NCI-H345 (cell line): ENCODE measurements around the gene TRIM22.
"Not testable (repeated sequence)": the region's sequence is repeated elsewhere in the genome, so short reads cannot be mapped to it uniquely, and the experiment has no call there.

Source experiments
- DNase-seq: peaks from one replicate; lab custom pipeline; 2025; lab: John Stamatoyannopoulos, UW

TRIM22 gene

GRCh38 chr11:5689551-5689983, at the start of gene TRIM22:
TRIM22 (plus strand) TSS chr11:5689790; CDS start chr11:5696233, 6,443 bp downstream.
- DNase-seq: no peak

- no peak for DNase-seq
Measured at GRCh38 chr11:5639953-5640352, 49.6 kb upstream of the TRIM22 start.

GRCh38 chr11:5643585-5643984, 46.0 kb upstream of the TRIM22 start:
- no peak for DNase-seq

- no peak for DNase-seq
Measured at GRCh38 chr11:5646139-5646538, 43.5 kb upstream of the TRIM22 start.

GRCh38 chr11:5655474-5655873, 34.1 kb upstream of the TRIM22 start:
- no peak for DNase-seq

GRCh38 chr11:5656956-5657355, 32.6 kb upstream of the TRIM22 start:
- DNase-seq: not testable (repeated sequence)

- DNase-seq: no peak
Measured at GRCh38 chr11:5658318-5658717, 31.3 kb upstream of the TRIM22 start.

- DNase-seq: no peak
Measured at GRCh38 chr11:5663511-5663910, 26.1 kb upstream of the TRIM22 start.

- DNase-seq: no peak
Measured at GRCh38 chr11:5665051-5665570, 24.5 kb upstream of the TRIM22 start.

GRCh38 chr11:5665746-5666401, 23.7 kb upstream of the TRIM22 start:
- DNase-seq: no peak

GRCh38 chr11:5666402-5666793, 23.2 kb upstream of the TRIM22 start:
- no peak for DNase-seq

- no peak for DNase-seq
Measured at GRCh38 chr11:5671831-5672230, 17.8 kb upstream of the TRIM22 start.

- DNase-seq: no peak
Measured at GRCh38 chr11:5674391-5674790, 15.2 kb upstream of the TRIM22 start.

GRCh38 chr11:5679811-5680210, 9.8 kb upstream of the TRIM22 start:
- DNase-seq: no peak

- DNase-seq: not testable (repeated sequence)
Measured at GRCh38 chr11:5682890-5683441, 6.6 kb upstream of the TRIM22 start.

- DNase-seq: not testable (repeated sequence)
Measured at GRCh38 chr11:5683620-5684019, 6.0 kb upstream of the TRIM22 start.

- no peak for DNase-seq
Measured at GRCh38 chr11:5684036-5684645, 5.4 kb upstream of the TRIM22 start.

GRCh38 chr11:5684646-5685362, 4.8 kb upstream of the TRIM22 start, which contains the start of gene TRIM5:
TRIM5 (minus strand) TSS chr11:5685074; CDS start chr11:5680177, 4,897 bp downstream.
- DNase-seq: no peak

GRCh38 chr11:5686426-5686825, 3.2 kb upstream of the TRIM22 start:
- DNase-seq: no peak

- DNase-seq: no peak
Measured at GRCh38 chr11:5688482-5688881, 1.1 kb upstream of the TRIM22 start.

GRCh38 chr11:5690216-5690615, 626 bp downstream of the TRIM22 start:
- DNase-seq: no peak

GRCh38 chr11:5690736-5691135, 1.1 kb downstream of the TRIM22 start:
- no peak for DNase-seq
